Measurements from ENCODE around the gene VEGFA. TPM values are rescaled to one million over a fixed set of nuclear protein-coding genes. Genes with fewer than 3 reads are reported as not detected.

Gene VEGFA
- total RNA-seq, 1 donor from 2014 or later, result 137 TPM

DNA sequence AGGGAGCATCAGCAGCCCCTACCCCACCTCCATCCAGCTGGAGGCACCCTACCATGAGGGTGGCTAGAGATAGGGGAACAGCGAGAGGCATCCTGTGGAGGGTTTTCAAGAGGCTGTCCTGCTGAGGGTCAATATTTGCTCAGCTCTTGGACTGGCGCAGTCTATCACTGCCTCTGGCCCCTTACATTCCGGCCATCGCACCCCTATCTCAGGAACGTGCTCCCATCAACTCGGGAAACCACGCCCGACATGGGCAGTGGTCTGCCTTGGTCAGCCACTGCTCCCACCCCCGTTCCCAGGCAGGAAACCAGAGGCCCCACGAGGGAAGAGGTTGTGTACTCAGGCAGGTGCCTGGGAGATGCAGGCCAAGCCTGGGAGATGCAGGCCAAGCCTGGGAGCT, 57.9 kb downstream of the VEGFA start:
- Mint-ChIP-seq H3K4me1 (ENCODE audit: low read depth) (no peaks in the 10 kb centered on the region), H3K27ac (ENCODE audit: unreplicated experiment) (no peak overlapping the region), H3K27me3 (ENCODE audit: low read depth) (peaks cover 16% of the 10 kb centered on the region), H3K4me3 (ENCODE audit: unreplicated experiment) (no peak overlapping the region), H3K9me3 (ENCODE audit: low read depth) (no peaks in the 10 kb centered on the region), H3K36me3 (ENCODE audit: low read depth) (no peaks in the 10 kb centered on the region)
- no peak for DNase-seq (ENCODE audit: low spot score)
- no peak for TF ChIP-seq CTCF (IDR thresholded peaks at IDR 0.05)

DNA sequence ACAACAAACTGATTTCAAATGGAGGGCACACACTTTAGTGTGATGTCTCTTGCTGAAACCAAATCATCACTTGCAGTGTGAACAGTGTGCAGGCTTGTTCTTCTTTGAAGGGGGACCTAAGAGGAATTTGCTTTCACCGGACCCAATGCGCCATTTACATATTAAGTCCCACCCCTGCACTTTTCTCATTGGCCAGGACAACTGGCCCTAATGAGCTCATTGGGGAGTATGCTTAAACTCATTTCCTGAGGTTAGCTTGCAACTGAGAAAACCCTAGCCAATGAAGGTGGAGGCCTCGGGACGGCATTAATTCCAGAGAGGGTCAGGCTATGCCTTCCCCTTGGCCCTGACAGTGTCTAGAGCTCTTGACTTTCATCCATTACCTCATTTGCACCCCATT, 58.7 kb downstream of the VEGFA start:
- H3K27me3 Mint-ChIP-seq (ENCODE audit: low read depth), result peaks cover 15% of the 10 kb centered on the region
- no peaks in the 10 kb centered on the region for H3K36me3 Mint-ChIP-seq (ENCODE audit: low read depth)
- no peak overlapping the region for H3K27ac Mint-ChIP-seq (ENCODE audit: unreplicated experiment)
- H3K4me3 Mint-ChIP-seq (ENCODE audit: unreplicated experiment), result no peak overlapping the region
- no peak for TF ChIP-seq CTCF (IDR thresholded peaks at IDR 0.05)
- DNase-seq (ENCODE audit: low spot score), result peak; percentile 12
- no peaks in the 10 kb centered on the region for H3K9me3 Mint-ChIP-seq (ENCODE audit: low read depth)
- no peaks in the 10 kb centered on the region for H3K4me1 Mint-ChIP-seq (ENCODE audit: low read depth)

DNA sequence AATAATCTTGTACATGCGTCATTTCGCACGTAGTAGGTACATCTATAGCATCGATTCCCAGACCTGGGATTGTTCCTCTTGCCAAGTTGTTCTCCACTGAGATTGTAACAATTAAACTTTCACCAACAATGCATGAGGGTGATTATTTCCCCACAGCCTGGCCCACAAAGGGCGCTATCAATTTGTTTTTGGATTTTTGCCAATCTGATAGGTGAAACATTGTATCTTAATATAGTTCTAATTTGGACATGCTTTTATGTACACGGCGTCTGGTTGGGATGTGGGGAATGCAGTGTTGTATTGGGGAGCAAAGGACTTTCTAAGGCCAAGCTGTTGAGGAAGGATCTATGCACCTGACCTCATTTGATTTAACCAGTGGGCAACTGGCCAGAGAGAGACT, 59.5 kb downstream of the VEGFA start:
- Mint-ChIP-seq H3K36me3 (ENCODE audit: low read depth) (no peaks in the 10 kb centered on the region), H3K27ac (ENCODE audit: unreplicated experiment) (no peak overlapping the region), H3K4me3 (ENCODE audit: unreplicated experiment) (no peak overlapping the region), H3K9me3 (ENCODE audit: low read depth) (no peaks in the 10 kb centered on the region), H3K4me1 (ENCODE audit: low read depth) (no peaks in the 10 kb centered on the region), H3K27me3 (ENCODE audit: low read depth) (peaks cover 12% of the 10 kb centered on the region)
- no peak for DNase-seq (ENCODE audit: low spot score)
- no peak for TF ChIP-seq CTCF (IDR thresholded peaks at IDR 0.05)

DNA sequence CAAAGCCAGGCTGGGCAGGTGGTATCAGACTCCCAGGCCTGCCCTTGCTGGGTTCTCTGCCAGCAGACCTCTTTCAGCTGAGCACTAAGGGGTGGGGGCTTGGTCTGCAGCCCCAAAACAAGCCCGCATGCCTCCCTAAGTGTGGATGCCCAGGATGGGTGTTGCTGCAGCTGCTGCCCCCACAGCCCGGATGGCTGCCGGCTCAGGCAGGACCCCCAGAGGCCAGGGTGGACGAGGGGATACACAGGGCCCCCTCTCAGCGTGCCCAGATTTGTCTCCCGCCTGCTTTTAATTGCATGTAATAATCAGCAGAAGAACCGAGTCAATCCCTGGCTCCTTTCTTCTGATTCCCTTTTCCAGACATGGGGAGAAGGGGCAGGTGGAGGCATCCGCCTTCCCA, 60.8 kb downstream of the VEGFA start:
- Mint-ChIP-seq H3K36me3 (ENCODE audit: low read depth) (no peaks in the 10 kb centered on the region), H3K27me3 (ENCODE audit: low read depth) (peaks cover 13% of the 10 kb centered on the region), H3K27ac (ENCODE audit: unreplicated experiment) (no peak overlapping the region)

GRCh38 chr6:43831191-43831590, 61.2 kb downstream of the VEGFA start:
- Mint-ChIP-seq H3K36me3 (ENCODE audit: low read depth) (no peaks in the 10 kb centered on the region), H3K4me3 (ENCODE audit: unreplicated experiment) (no peak overlapping the region), H3K27me3 (ENCODE audit: low read depth) (peaks cover 14% of the 10 kb centered on the region), H3K4me1 (ENCODE audit: low read depth) (peaks cover 3% of the 10 kb centered on the region), H3K27ac (ENCODE audit: unreplicated experiment) (no peak overlapping the region), H3K9me3 (ENCODE audit: low read depth) (no peaks in the 10 kb centered on the region)
- no peak for DNase-seq (ENCODE audit: low spot score)
- TF ChIP-seq CTCF (IDR thresholded peaks at IDR 0.05), result no peak

More for the DNA sequence above, 60.8 kb downstream of the VEGFA start:
- no peak for TF ChIP-seq CTCF (IDR thresholded peaks at IDR 0.05)
- DNase-seq (ENCODE audit: low spot score), result no peak
- Mint-ChIP-seq H3K9me3 (ENCODE audit: low read depth) (no peaks in the 10 kb centered on the region), H3K4me1 (ENCODE audit: low read depth) (no peaks in the 10 kb centered on the region), H3K4me3 (ENCODE audit: unreplicated experiment) (no peak overlapping the region)

Data from chondrocyte (in vitro differentiated cells).